Kidney glomerular epithelial cell (primary cell): ENCODE results near the gene CYTH2.

Experiments used
- DNase-seq: peaks from one replicate; lab custom pipeline; 2025; lab: John Stamatoyannopoulos, UW

Gene CYTH2

GRCh38 chr19:48469289-48469881, at the start of gene CYTH2:
Gene CYTH2, plus strand, starts transcription at chr19:48469369. Its CDS starts 139 bp downstream, at chr19:48469508.
- peak; percentile 37 for DNase-seq

GRCh38 chr19:48421548-48421947, 47.6 kb upstream of the CYTH2 start:
- no peak for DNase-seq

- peak; percentile 52 for DNase-seq
Observed at GRCh38 chr19:48424694-48425219, 44.4 kb upstream of the CYTH2 start.

- DNase-seq, result no peak
Observed at GRCh38 chr19:48428670-48429069, 40.5 kb upstream of the CYTH2 start.

GRCh38 chr19:48433337-48433736, 35.8 kb upstream of the CYTH2 start:
- DNase-seq, result no peak

GRCh38 chr19:48436586-48436985, 32.6 kb upstream of the CYTH2 start:
- DNase-seq, result no peak

GRCh38 chr19:48441360-48442050, 27.7 kb upstream of the CYTH2 start:
- no peak for DNase-seq

GRCh38 chr19:48442116-48443035, 26.8 kb upstream of the CYTH2 start:
- no peak for DNase-seq

GRCh38 chr19:48443256-48443655, 25.9 kb upstream of the CYTH2 start:
- no peak for DNase-seq

- no peak for DNase-seq
Observed at GRCh38 chr19:48443731-48444128, 25.4 kb upstream of the CYTH2 start.

- no peak for DNase-seq
Observed at GRCh38 chr19:48444129-48444935, 24.8 kb upstream of the CYTH2 start.

- DNase-seq, result no peak
Observed at GRCh38 chr19:48444936-48445200, 24.3 kb upstream of the CYTH2 start.

- DNase-seq, result peak; percentile 93
Observed at GRCh38 chr19:48445256-48445605, 23.9 kb upstream of the CYTH2 start.

GRCh38 chr19:48445606-48446481, 23.3 kb upstream of the CYTH2 start, which contains the start of gene GRWD1:
Gene GRWD1, plus strand, starts transcription at chr19:48445983. Its CDS starts 23 bp downstream, at chr19:48446006.
- peak; percentile 96 for DNase-seq

GRCh38 chr19:48446579-48446978, 22.6 kb upstream of the CYTH2 start:
- no peak for DNase-seq

- DNase-seq, result no peak
Observed at GRCh38 chr19:48448563-48448962, 20.6 kb upstream of the CYTH2 start.

- DNase-seq, result no peak
Observed at GRCh38 chr19:48450441-48450840, 18.7 kb upstream of the CYTH2 start.

- DNase-seq, result no peak
Observed at GRCh38 chr19:48450863-48451262, 18.3 kb upstream of the CYTH2 start.

GRCh38 chr19:48451624-48452023, 17.5 kb upstream of the CYTH2 start:
- DNase-seq, result no peak

- no peak for DNase-seq
Observed at GRCh38 chr19:48452289-48453190, 16.6 kb upstream of the CYTH2 start.
